Mammary epithelial cell (primary cell): ENCODE measurements around the gene LMOD1.

Source experiments
- EZH2 ChIP-seq: IDR thresholded peaks from 2 replicates; pipeline ENCODE4 v1.6.1; 2012; ENCODE audit warnings: low read length, inconsistent platforms, borderline replicate concordance
- TF ChIP-seq, protein P1 (sequence below), 2 donors: IDR thresholded peaks in 1 of 2; conservative IDR thresholded peaks in 1 of 2; 2 replicates each; pipeline ENCODE4 v1.5.1; 2011 to 2012; ENCODE audit warnings: inconsistent platforms in 2 of 2, low read length in 2 of 2, mild to moderate bottlenecking in 2 of 2, control low read depth in 1 of 2, low read depth in 1 of 2; ENCODE audit not compliant: insufficient read depth in 1 of 2; ENCODE audit errors: extremely low read depth in 1 of 2

GRCh38 chr1:201850053-201850397, 96.3 kb downstream of the LMOD1 start:
- TF ChIP-seq, protein P1, sequence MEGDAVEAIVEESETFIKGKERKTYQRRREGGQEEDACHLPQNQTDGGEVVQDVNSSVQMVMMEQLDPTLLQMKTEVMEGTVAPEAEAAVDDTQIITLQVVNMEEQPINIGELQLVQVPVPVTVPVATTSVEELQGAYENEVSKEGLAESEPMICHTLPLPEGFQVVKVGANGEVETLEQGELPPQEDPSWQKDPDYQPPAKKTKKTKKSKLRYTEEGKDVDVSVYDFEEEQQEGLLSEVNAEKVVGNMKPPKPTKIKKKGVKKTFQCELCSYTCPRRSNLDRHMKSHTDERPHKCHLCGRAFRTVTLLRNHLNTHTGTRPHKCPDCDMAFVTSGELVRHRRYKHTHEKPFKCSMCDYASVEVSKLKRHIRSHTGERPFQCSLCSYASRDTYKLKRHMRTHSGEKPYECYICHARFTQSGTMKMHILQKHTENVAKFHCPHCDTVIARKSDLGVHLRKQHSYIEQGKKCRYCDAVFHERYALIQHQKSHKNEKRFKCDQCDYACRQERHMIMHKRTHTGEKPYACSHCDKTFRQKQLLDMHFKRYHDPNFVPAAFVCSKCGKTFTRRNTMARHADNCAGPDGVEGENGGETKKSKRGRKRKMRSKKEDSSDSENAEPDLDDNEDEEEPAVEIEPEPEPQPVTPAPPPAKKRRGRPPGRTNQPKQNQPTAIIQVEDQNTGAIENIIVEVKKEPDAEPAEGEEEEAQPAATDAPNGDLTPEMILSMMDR (conservative IDR thresholded peaks at IDR 0.05 in 1 of 2, IDR thresholded peaks at IDR 0.05 in 1 of 2; ENCODE audit: extremely low read depth in 1 of 2, insufficient read depth in 1 of 2, low read depth in 1 of 2, low read length in 2 of 2), result no peak
- no peak for TF ChIP-seq EZH2
